ENCODE measurements around the gene VPS51.
A peak's percentile ranks its signal among the peaks of the same experiment; 100 is the strongest.

VPS51 gene

DNA sequence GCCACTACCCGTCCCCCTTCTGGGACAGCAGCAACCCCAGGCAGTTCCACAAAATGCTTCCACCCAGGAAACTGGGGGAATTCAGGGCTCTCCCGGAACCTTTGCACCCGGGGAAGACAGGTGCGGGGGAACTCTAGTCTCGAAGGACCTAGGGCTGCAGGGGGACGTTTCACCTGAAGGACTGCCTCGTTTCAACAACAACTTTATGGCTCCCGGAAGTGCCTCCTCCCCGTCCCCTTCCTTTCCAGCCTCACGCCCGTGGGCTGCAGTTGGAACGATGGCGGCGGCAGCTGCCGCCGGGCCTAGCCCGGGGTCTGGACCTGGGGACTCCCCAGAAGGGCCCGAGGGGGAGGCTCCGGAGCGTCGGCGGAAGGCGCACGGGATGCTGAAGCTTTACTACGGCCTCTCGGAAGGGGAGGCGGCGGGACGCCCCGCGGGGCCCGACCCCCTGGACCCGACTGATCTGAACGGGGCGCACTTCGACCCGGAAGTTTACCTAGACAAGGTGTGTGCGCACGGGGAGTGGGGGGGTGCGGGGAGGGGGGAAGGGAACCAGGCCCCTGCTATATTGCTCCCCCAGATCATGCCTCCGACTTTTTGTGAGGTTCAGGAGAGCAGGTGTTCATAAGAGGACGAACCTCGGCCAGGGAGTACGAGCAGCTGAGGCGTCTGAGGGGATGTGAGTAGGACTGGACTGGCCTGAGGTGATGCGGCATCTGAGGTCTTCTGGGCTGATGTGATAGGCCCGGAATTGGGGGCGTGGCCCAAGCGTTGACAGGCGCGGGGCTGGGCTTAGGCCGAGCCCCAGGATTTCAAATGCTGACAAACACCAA is at the start of gene VPS51:
VPS51 (plus strand) TSS at position 241 of the 833 bp plus-strand sequence; CDS start at position 278, 37 bp downstream.
- DNase-seq = peak; percentile 84

DNA sequence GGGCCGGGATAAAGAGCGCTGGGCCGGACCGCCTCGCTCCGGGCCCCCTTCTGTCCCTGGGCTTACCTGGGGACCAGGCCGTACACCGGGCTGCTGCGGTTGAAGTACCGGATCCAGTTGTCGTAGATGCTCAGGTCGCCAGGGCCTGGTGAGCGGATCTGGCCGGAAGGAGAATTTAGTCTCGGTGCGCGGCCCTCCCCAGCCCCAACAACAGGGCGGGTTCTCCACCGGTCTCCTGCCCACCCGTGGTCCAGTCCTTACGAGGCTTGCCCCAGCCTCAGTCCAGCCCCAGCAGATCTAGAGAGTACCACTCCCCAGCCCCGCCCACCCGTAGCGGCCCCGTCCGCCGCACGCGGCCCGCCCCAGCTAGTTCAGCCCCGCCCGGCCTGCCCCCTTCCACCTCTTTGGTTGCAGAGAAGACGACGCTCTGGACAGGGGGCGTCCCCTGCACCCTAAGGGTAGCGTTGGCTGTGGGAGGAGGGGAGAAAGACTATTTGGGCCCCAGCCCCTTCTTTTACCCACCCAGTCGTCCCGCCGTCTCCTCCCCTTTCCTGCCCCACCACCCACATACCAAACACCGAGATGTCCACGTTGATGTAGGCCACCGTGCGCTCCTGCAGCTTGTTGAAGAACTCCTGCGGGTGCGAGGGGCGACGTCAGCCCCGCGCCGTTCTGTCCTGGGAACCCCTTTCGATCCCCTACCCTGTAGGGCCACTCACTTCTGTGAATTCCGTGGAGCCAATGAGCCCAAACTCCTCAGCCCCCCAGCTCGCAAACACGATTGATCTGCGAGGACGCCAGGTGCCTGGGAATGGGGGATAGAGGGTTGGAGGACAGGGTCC is 48.2 kb upstream of the VPS51 start:
- DNase-seq = peak; percentile 32

DNA sequence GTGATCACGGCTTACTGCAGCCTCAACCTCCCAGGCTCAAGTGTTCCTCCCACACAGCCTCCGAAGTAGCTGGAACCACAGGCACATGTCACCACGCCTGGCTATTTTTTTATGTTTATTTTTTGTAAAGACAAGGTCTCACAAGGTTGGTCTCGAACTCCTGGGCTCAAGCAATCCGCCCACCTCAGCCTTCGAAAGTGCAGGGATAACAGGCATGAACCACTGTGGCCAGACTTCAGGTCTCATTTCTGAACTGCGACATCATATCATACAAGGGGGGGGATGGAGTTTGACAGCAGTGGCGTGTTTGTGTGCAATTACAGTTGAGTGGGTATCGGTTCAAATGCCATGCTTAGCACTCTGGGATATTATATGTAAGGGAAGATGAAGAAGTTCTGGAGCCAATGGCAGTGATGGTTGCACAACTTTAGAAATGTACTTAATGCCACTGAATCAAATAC is 44.6 kb upstream of the VPS51 start:
- no peak for DNase-seq

DNA sequence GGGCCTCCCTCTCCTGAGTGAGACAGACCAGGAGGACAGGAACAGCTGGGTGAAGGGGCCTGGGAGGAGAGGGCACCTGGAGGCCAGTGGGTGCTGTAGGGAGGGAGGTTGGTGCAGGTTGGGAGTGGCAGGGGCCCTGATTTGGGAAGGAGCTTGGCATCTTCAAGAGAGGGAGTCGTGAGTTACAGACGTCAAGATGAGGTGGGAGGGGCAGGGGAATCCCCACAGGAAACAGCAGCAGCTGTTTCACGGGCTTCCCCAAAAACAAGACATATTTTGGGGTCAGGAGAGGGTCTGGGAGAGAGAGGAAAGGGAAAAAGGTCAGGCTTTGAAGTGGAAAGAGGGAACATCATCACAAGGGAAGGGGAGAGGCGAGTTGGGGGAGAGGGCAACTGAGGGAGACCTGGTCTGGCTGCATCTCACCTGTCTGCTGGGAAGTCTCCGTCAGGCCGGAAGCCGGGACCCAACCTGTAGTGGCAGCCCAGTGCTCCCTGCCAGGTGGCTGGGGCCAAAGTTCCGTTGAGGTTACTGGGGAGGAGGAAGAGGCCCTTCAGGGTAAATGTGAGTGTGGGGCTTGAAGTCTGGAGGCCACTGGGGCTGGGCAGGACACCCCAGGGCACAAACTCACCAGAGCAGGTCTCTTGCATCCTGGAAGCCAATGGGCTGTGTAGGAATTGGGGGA is 42.0 kb upstream of the VPS51 start:
- no peak for DNase-seq

DNA sequence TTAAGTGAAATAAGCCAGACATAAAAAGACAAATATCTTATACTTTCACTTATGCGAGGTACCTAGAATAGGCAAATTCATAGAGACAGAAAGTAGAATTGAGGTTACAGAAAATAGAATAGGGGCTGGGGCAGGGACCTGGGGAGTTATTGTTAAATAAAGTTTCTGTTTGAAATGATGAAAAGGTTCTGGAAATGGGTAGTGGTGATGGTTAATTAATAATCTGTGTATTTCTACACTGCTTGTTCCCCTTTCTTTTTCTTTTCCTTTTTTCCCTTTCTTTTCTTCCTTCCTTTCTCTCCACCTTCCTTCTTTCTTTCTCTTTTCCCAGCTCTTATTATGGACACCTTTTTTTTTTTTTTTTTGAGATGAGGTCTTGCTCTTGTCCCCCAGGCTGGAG is 40.5 kb upstream of the VPS51 start:
- no peak for DNase-seq

DNA sequence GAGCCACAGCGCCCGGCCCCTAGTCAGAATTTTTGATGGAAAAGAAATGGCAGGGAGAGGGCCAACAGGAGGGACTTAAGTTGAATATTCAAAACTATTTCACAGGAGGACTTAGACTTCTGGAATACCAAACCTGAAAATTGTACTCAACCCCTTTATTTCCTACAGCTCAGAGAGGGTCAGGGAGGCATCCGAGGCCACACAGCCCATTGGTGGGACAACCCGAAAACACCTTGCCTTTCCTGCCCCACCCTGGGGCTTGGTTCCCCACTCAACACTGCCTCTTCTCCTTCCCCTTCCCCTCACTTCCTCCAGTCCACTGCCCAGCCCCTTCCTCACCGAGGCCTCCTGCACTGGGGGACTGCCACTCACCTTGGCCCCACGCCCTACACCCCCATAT is 39.0 kb upstream of the VPS51 start:
- DNase-seq = no peak

DNA sequence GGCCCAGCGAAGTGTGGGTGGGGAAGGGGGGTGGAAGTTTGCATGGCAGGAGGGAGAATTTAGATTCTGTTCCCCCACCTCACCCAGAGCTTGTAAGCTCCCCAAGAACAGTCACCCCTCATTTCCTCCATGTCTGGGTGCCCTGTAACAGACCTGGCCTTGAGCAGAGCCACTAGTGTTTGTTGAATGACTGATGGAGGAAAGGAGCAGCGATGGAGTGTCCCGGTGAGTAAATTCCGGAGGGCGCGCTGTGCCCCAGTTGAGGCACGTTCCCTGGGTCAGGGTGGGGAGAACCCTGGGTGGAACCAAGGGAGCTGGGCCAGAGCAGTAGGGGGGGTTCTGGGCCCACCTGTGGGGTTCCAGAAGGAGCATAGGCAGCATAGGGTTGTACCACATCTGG is 38.5 kb upstream of the VPS51 start:
- DNase-seq = no peak

DNA sequence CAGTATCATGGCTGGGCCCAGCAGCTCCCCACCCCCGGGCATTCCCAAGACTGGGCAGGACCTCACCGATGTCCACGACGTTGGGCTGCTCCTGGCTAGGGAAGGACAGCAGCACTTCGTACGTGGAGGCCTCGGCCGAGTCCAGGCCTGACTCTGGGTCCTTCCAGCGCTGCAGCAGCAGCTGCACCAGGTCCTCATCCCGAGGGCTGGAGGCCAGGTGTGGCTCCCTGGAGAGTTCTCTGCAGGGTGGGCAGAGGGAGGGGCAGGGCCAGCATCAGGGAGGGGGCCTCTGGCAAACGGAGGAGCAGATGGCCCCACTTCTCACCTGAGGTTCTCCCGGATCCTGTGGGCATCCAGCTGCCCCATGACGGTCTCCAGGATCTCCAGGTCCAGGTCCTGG is 38.0 kb upstream of the VPS51 start:
- DNase-seq = no peak

DNA sequence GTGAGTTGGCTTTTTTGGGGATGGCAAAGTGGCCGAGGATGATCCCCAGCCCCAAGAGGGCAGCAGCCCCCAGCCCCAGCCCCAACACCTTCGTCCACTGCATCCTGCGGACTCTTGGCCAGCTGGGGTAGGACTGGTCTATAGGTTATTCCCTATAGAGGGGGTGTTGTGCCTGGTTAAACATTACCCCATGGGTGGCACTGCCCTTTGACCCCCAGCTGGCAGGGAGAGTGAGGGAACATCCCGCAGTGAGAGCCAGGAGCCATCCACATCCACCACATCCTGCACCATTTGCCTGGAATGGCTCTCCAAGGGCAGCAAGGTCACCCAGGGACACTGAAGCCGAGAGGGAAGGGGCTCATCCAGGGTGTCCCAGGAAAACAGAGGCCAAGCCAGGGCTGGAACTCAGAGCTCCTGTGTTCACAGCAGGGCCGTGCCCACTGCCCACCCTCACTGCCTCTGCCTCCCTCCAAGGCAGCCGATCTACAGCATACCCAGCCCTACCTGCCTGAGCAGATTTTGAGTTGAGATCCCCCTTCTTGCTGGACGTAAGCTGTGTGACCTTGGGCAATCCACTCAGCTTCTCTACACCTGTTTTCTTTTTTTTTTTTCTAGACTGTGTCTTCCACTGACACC is 37.5 kb upstream of the VPS51 start, which contains the start of gene NAALADL1:
NAALADL1 (minus strand) TSS at position 135 of the 636 bp plus-strand sequence; CDS start at position 103, 32 bp downstream.
- DNase-seq = no peak

DNA sequence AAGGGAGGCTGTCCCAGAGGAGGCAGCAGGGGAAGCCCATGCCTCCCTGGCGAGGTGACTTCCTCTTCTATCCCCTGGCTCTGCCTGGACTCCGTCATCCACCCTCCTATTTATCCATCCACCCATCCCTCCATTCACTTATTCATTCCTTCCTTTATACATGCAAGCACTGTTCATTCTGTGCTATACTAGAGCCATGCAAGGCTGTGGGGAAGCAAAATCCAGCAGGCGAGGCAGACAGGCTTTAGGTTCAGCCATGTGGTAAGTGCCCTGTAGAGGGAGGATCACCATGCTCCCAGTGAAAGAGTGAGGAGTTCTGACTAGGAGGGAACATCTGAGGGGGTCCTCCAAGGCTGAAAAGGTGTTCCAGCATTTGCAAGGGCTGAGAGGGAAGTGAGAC is 36.5 kb upstream of the VPS51 start:
- DNase-seq = no peak

DNA sequence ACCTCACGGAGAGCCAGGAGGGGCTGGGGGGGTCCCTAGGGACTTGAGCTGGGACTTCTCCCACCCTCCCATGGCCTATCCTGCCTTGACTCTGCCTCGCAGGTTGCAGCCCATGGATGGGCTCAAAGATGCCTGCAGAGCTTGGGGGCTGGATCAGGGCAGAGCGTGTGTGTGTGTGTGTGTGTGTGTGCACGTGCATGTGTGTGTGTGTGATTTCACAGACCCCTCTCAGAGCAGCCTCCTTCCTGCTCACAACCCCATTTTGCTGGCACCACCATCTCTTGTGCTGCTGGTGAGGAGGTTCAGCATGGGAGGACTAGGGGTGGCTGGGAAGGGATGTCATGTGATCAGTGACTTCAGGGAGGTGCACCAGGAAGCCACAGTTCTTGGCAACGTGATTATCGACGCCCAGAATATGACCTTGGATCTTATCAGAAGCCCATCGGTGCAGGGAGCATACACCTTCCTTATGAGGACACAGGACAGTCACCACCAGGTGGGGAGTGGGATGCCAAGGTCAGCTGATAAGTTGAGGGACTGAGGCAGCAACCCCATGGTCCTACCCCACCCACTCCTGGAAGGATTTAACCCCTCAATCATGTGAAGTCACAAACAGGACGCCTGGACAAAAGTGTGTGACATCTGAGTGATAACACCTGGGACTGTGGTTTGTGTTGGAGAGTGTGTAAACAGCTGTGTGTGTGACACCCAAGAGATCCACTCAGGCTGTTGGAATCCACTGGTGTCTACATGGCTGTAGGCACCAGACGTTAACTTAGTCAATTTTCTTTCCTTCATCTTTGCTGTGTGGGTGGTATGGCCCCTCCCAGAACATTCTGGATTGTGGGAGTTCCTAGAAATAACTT is 35.8 kb upstream of the VPS51 start:
- no peak for DNase-seq

DNA sequence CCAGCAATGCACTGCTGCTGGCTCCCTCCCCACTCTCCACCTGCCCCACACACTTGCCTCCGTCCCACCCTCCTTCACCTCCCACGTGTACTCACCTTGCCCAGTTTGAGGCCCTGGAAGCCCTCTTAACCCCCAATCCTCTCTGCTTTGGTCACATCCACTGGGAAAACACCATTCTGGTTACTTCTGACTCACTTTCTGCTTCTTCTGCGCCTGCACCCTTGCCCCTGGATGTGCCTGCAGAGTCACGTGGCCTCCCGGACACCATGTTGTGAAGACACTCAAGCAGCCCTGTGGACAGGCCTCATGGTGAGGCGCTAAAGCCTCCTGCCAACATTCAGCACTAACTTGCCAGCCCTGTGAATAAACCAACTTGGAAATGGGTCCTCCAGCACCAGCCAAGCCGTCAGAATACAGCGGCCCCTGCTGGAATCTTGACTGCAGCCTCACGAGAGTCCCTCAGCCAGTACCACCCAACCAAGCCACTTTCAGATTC is 35.1 kb upstream of the VPS51 start:
- no peak for DNase-seq

DNA sequence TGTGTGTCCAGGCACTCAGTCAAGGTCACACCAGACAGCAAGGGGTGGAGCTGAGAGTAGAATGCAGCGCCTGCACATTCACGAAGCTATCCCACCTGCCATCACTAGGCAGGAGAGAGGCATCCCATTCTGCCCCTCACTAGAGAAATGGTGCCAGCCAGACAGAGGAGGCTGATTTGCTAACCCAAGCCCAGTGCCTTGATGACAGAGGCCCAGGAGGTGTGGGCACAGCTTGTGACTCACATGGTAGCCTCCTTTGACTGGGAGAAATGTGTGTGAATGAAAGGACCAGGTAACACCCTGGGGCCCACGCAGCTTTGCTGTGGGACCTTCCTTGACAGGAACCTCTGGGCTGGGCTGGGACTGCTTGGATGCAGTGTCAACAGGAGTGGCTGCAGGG is 32.5 kb upstream of the VPS51 start:
- DNase-seq = no peak

DNA sequence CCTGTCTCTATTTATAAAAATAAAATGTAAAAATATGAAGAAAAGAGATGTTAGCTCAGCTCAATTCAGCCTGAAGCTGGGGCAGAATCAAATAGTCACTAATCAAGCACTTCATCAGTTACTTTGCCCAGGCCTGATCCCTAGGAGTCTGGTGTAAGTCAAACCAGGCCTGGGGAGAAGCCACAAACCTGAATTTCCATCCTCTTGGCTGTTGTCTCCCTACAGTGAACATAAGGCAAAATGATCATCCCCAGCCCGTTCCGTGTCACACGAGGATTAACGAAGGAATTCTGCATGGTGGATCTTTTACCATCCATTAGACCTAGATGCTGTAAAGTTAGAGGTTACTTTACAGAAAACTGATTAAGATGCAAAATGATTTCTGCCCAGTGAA is 31.2 kb upstream of the VPS51 start:
- DNase-seq = no peak

DNA sequence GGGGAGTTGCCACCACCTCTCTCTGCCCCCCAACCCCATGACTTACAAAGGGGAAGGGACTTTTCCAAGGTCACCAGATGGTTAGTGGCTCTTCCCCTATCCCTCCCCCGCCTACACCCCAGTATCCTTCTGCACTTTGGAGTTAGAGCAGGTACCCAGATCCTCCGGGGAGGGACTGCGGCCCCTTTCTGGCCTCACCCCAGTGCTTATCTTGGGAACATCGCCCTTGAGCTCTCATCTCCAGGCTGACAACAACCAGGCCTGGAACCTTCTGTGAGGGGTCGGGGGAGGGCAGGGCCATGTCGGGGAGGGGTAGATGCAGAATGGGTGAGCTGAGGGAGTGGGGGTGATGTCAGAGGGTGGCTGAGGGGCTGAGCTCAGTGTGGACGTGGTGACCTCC is 30.2 kb upstream of the VPS51 start:
- DNase-seq = no peak

DNA sequence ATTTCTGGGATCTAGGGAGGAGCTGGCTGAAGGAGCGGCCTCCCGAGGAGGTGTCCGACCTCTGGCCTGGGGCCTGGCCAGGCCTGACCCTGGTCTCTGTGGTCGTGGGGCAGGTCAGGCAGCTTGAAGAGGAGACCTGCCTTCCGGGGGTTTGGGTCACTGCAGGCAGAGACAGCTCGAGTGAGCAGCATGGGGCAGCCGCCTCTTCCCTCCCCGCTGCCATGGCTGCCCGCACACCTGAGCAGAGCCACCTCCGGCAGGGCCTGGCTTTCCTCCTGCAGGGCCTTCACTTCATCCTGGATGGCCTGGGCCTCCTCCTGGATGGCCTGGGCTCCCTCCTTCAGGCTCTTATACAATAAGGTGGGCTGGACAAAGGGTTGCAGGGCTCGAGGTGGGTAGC is 29.7 kb upstream of the VPS51 start:
- DNase-seq = no peak

DNA sequence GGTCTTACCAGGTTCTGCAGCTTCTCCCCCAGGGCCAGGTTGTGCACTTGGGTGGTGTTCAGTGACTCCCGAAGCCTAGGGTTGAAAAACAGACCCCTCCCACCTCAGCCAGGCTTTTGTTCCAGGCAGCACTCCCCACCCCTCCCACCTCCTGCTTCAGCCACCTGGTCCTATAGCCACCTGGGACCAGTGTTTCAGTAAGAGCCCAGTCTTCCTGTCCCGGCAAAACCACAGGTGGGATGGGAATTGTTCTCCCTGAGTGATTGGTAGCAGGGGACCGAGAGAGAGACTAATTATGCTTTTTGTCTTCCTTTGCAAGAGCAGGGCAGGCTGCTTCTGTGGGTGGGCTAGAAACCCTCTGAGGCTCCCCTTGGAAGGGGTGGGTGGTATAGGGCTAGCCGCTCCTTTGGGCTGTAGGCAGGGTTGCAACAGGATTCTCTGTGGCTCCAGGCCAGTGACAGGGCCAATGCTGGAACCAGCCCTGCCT is 29.2 kb upstream of the VPS51 start:
- DNase-seq = no peak

DNA sequence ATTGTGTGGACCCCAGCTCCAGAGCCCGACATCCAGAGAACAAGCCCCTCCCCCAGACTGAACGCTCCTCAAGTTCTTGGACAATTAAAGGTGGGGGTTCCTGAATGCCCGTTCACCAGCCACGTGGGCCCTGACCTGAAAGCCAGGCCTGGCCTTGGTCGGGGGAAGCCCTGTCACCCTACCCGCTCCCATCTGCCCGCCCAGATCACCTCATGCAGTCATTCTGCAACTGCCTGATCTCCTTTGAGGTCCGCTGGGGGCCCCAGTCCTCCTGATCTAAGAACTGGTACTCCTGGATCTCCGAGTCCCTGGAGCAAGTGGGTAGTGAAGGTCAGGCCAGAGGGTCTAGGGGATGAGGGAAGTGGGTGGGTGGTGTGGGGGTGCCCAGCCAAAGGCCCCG is 28.6 kb upstream of the VPS51 start:
- DNase-seq = no peak

DNA sequence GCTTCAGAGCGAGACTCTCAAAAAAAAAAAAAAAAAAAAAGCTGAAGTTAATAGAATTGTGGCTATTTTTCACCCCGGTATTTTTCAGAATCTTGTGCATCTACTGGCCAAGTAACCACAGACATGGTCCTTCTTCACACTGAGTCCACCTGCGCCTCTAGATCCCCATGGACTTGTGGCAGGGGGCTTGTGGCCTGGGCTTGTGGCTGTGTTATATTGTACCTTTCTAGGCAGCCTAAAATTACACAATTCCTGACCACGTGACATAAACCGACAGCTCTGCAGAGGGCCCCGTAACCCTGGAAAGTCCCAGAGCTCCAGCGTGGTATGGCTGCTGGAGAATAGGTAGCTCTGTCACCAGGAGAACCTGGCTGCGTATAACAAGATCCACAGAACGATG is 26.8 kb upstream of the VPS51 start:
- DNase-seq = no peak

DNA sequence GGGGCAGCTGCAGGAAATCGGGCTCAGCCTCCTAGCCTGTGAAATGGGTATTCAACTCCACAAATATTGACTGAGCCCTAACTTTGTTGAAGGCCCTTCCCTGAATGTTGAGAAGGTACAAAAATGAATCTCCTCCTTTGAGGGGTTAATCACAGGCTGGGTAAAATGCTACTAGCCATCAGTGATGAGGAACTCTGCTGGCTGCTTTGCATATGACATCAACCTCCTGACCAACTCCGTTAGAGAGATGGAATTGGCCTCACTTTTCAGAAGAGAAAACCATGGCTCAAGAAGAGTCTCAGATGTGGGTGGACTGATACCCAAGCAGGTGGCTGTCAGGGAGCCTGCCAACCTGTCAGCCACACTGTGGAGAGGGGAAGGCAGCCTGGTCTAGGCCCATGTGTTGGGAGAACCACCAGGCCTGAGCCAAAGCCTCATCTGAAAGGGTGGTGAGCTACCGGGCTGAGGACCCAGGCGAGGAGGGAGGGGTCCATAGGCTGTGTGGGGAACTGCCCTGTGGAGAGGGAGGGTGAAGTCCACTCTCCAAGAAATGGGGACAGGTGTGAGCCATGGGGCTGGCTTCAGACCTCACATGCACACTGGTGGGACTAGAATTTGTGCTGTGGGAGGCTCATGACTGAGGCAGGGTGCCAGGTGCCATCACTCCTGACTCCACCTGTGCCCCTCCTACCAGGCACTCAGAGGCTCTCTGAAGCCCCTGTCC is 23.9 kb upstream of the VPS51 start:
- no peak for DNase-seq

DNA sequence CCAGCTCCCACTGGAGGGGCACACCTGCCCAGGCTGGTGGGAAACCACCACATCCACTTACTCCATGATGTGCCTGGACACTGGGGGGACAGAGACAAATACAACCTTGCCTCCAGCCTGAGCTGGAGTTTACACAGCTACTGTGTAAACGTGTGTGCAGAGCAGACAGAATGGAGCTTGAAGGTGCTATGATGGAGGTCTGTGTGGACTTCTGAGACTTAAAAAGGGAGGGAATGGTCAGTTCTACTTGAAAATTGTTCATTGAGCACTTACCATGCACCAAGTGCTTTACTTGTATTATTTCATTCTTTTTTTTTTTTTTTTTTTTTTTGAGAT is 23.4 kb upstream of the VPS51 start:
- DNase-seq = no peak

All from activated gamma-delta T cell treated with Interleukin-2 at 50 U/mL for 16 hours (primary cell).